Stimulated activated CD4-positive, alpha-beta T cell treated with anti-CD3 and anti-CD28 coated beads, Interleukin-15, amount 100 ng/mL, for 1 hour (primary cell): Measurements from ENCODE around the gene SULT1A2.
"Not testable (repeated sequence)": the region's sequence is repeated elsewhere in the genome, so short reads cannot be mapped to it uniquely, and the experiment has no call there.

Experiments used
- DNase-seq, 2 donors: peaks; one replicate each; pipeline ENCODE4 v3.0.0-alpha.2; 2020; ENCODE audit warnings: low read depth in 1 of 2, low spot score in 1 of 2

SULT1A2 gene

GRCh38 chr16:28609631-28610594 is 13.1 kb upstream of the SULT1A2 start, which contains the start of gene SULT1A1:
SULT1A1 (minus strand) TSS chr16:28610044; CDS start chr16:28608855, 1,189 bp downstream.
- DNase-seq, result no peak

DNA sequence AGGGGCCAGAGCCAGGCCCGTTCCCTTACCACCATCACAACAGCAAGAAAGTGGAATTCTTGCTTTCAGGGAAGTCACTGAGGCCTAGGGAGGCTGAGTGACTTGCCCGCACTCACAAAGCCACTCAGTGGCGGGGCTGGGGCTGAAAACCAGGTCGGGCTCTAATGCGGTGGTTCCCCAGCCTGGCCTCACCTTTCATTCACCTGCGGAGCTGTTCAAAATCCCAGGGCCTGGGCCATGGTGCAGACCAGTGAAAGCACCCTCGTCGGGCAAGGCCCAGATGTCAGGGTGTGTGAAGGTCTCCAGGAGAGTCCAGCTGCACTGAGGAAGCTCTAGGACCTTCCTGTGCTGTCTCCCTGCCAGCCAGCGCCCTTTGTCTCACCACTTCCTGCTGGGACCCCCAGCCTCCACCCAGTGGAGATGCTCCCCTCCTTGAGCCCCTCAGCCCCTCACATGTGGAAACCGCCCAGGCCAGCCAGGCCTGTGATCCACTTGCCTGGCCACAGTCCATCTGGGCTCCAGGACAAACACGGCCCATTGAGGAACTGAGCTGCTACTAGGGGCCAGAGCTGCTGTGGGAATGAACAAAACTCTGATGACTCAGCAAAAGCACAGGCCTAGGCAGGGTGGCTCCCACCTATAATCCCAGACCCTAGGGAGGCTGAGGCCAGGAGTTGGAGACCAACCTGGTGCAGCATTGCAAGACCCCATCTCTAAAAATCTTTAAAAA is 12.2 kb upstream of the SULT1A2 start:
- DNase-seq, result not testable (repeated sequence)

- DNase-seq, result not testable (repeated sequence)
These were observed 11.6 kb upstream of the SULT1A2 start for GRCh38 chr16:28608496-28608808.

GRCh38 chr16:28607681-28608495 is 11.0 kb upstream of the SULT1A2 start:
- not testable (repeated sequence) for DNase-seq

DNA sequence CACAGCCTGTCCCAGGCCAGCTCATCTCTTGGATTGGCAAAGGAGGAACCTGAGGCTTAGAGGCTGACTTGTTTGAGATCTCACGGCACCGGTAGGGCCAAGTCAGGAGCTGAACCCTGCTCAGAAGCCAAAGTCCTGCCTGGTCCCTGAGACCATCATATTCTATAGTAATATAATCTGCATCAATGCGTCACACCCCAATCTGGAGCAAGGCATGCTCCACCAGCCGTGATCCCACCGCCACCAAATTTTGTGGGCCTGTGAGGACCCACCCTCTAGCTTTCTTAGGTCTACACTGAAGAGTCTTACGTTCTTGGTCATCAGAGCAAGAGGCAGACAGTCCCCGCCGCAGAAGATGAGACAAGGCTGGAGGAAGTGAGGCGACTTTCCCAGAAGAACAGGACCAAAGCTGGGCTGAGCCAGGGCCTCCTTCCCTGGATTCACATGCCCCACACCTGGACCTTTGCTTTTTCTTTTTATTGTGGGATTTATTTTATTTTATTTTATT is 10.3 kb upstream of the SULT1A2 start:
- DNase-seq, result no peak

DNA sequence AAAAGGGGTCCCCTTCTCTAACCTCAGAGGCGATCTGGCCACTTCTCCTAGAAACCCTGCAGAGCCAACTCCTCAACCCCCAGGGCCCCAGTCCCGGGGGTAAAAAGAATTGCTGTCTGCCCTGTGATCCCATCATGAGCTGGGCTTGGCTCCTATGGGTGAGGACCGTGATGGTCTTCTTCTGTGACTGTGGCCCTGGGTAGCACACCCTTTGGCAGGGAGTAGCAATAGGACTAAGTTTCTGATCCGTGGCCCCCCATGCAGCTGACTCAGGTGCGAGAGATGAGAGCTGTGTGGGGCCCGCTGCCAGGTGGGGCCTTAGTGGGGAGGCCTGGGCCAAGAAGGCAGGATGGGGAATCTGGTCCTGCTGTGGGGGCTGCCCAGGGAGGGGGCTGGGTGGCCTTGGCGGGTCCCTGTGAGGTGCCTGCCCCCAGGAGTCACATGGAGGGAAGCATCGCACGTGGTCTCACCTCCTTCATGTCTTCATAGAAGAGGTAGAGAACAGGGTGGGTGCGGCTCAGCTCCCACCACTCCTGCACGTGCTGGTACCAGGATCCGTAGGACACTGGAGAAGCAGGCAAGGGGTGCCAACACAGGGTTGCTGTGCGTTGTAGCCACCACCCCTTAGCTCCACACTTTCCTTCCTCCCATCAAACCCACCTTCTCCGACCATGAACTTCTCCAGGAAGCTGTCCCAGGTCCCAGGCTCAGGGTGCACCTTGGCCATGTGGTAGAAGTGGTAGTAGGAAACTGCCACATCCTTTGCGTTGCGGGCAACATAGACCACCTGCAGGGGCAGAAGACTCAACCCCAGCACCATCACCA is 9.7 kb upstream of the SULT1A2 start:
- no peak for DNase-seq

DNA sequence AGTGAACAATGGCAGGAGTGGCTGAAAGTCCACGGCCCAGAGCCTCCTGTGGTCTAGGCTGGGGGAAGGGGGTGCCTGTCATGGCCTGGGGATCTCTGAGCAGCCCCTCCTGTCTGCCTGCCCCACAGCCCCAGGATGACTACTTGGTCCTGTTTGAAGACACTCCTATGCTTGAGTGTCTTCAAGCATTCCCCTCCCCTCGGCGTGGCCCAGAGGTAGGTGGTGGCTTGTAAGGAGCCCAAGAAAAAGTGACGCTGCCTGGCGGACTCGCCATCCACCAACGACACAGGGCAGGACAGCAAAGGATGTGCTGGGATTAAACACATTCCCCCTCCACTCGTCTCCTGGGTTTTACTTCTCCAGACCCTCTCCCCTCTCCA is 7.3 kb upstream of the SULT1A2 start:
- no peak for DNase-seq

GRCh38 chr16:28603381-28604185 is 6.7 kb upstream of the SULT1A2 start:
- no peak for DNase-seq

DNA sequence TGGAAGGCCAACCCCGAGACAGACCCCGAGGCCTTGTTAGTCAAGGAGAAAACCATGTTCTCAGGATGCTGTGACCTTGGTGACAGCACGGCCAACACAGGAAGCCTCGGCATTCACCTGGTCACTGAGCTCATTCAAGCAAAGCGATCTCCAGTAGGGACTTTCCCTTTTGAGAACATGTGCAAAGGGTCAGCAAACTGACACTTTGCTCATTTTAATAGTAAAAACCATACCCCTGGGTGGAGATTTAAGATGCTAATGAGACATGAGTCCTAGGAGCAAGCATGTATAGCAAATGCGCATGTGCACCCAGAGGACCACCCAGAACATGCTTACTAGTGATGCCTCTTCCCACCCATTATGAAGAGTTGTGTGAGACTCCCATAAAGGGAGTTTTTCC is 5.7 kb upstream of the SULT1A2 start:
- DNase-seq, result no peak

- not testable (repeated sequence) for DNase-seq
These were observed 5.2 kb upstream of the SULT1A2 start for GRCh38 chr16:28602062-28602461.

- not testable (repeated sequence) for DNase-seq
These were observed 4.7 kb upstream of the SULT1A2 start for GRCh38 chr16:28601589-28601988.

DNA sequence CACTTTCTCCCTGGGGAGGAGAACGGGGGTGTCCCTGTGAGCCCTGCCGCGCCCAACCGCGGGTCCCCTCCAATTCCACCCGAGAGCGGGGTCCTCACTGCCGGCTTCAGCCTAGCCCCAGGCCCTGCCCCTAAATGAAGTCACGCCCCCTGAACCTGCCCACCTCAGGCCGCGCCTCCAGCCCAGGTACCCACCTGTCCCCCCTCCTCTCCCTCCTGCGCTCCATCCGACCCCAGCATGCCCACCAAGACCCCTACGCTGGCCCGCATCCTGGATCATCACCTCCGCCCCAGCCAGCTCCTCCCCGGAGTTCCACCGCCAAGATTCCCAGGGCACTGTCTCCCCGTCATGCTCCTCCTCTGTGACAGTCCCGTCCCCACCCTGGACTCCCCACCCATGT is 4.1 kb upstream of the SULT1A2 start:
- not testable (repeated sequence) for DNase-seq

DNA sequence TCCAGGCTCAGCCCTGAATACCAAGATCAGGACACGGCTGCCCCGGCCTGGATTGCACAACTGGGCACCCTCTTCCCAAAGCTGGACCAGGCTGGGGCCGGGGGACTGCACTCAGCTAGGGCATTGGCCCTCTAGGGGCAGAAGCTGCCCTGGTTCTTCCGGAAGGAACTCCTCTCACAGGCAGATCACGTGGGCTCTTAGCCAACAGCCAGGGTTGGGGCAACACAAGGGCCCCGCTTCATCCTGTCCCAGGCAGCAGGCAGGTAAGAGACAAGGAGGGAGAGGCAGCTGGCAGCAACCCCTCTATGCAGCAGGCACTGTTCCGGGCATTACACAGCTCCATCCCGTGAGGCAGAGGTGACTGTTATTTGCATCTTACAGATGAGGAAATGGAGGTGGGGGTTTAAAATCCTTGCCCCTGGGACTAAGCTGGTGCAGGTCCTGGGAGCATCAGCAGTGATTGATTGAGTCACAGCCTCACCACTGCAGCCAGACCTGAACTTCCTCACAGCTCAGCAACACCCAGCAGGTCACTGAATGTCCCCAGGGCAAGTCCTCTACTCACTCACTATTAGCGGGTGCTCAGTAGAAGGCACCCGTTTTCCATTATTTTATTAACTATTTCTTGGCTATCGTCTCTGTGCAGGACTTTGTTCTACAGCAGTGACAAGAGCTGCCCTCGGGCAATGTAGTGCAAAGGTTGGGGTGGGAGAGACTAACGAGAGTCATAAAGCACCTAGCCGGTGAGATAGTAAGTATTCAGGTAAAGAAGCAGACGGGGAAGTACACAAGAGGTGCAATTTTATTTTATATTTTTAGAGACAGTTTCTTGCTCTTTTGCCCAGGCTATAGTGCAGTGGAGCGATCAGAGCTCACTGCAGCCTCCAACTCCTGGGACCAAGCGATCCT is 2.8 kb upstream of the SULT1A2 start:
- not testable (repeated sequence) for DNase-seq

DNA sequence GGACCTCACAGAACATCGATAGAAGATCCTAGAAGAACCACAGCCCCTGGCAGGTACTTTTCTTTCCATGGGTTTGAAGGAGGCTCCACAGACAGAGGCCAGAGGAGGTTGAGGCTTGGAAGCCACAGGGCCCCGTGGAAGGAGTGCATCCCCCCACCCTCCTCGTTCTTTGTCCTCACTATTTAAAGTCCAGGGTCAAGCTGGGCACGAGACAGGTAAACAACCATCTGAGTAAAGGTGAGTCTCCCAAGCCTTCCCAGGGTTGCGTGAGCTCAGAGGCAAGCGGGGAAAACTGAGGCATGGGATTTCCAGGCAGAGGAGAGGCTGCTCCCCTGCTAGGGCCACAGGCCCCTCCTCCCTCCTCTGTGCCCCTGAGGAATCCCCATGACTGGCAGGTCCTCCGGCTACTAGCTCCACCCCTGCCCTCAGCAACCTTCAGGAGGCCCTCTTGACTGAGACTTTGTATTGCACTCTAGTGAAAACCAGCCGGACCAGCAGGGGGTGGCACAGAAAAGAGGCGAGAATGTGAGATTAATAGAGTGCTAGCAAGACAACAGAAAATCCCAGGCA is 927 bp upstream of the SULT1A2 start:
- DNase-seq, result no peak

- DNase-seq, result no peak
These were observed 677 bp downstream of the SULT1A2 start for GRCh38 chr16:28596115-28596630.

- DNase-seq, result not testable (repeated sequence)
These were observed 1.4 kb downstream of the SULT1A2 start for GRCh38 chr16:28595451-28595850.

- DNase-seq, result no peak
These were observed 3.8 kb downstream of the SULT1A2 start for GRCh38 chr16:28592979-28593553.
